GM19468 (cell line): ENCODE data around the gene TCF7.

ENCODE experiments used
- ATAC-seq: cut with Tn5 transposase; IDR thresholded peaks from one replicate; pipeline ENCODE4 v1.9.1; 2021; ENCODE audit warnings: mild to moderate bottlenecking, moderate library complexity, moderate number of reproducible peaks; ENCODE audit not compliant: unreplicated experiment; ENCODE audit errors: extremely low read depth

The TCF7 gene

GRCh38 chr5:134111741-134112647, 2.5 kb upstream of the TCF7 start:
- no peak for ATAC-seq

DNA sequence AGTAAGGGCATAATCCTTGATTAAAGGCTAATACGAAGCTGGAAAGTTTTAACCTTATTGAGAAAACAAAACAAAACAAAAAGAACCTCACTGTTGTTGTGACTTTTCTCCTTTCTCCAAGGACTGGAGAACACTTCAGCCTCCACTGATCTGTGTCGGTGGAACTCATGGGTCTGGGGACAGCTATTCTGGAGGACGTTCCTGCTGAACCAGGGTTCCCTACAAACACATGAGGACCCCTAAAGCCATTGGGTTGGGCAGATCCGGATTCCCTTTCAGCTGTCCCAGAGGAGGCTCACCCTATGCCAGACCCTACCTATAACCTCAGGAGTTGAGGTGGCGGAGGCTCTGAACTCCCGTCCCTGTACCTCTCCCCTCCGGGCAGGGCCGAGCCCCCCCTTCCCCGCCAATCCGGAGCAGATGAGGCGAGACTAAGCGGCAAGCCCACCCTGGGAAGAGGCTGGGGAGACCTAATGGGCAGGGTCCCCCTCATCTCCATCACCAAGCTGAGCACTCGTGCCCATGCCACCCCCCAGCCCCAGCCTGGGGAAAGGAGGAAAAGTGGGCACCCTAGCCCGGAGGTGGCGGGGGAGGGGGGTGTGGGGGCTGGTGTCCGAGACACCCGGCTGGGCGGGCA, 1.6 kb upstream of the TCF7 start:
- ATAC-seq = no peak

DNA sequence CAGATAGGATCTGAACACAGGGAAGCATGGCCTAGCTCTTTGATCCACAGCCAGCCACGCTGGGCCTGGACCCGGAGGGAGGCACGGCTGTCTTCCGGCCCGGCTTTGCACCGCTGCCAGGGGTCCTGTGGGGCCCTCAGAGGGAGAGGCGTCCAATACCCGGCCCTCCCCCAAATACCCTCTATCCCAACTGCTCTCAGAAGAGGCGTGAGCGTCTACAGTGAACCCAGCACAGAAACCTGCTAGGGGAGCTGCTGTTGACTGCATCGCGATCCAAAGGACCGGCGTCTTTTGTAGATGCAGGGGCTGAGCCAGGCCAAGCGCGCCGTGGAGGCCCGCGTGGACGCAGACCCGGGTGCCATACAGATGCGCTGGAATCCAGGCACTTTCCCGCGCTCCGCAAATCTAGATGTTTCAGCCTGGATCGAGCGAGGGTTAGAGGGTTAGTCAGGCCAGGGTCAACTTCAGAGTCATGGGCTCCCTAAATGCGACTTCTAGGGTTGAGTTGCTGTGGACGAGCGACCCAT, 1.1 kb upstream of the TCF7 start:
- no peak for ATAC-seq

GRCh38 chr5:134114886-134115805, 665 bp downstream of the TCF7 start:
- ATAC-seq = no peak

DNA sequence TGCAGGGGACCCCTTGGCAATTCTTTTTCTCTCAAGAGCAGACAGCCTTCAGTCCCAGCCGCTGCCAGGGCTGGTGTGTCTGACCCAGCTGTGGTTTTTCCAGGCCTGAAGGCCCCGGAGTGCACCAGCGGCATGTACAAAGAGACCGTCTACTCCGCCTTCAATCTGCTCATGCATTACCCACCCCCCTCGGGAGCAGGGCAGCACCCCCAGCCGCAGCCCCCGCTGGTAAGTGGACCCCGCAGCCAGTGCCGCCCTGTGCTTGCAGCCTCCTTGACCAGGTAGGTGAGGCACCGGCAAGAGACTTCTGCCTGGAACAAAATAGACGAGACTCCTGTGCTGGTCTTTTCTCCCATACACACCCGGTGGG, 1.3 kb downstream of the TCF7 start:
- ATAC-seq = no peak

DNA sequence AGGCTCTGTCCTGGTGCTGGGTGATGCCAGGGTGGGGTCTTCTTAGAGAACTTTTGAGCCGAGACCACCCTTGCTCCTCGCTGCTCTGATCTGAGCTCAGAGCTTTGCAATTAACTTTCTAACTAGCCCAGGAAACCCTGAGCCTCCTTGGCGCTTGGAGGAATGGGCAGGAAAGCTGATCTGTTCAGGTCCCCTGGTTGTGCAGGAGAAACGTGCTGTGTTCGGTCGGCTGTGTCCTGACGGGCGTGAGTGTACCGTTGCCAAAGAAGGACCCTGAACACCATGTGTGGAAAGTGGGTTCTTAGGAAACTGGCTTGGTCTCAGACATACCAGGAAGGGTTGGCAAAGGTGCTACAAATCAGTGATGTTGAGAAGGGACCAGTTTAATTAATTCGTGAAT, 1.8 kb downstream of the TCF7 start:
- ATAC-seq = no peak

DNA sequence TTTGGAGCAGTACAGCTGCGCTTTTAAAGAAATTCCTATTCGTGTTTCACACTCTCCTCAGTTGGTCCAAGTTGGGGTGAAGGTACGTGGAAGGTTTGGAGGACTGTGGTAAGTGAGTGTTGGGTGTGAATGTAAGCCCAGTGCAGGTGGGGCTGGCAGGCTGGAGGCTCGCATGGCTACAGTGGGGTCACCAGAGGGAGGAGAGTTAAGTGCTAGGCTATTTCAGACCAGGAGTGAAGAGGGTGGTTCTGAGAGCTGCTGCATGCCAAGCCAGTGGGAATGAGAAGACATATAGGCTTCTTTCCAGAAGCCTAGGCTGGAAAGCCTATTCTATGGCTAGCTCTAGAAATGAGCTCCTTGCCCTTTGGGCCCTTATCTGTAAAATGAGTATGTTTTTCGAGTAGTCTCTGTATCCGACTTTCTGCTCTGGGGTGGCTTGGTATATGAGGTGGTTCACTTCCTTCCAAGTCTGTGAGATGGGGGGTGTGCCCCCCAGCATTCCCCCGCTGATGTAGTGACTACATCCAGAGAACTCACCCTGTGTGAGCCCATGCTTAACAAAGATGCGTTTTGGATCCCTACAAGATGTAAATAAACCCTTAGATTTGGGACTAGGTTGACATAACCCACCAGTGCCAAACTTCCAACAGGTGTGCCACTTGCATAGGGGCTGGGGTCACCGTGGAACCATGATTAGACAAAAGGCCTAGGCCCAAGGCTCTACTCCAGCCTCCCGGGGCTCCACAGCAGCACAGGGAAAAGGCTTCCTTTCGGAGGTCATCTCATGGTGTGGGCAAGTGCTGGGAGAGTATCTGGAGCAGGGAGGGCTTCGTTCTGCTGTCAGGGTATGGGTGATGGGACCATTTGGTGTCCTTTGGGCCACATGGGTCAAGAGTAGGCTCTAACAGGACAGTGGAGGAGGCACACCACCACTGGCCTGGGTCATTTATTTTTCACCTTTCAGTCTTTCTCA, 2.6 kb downstream of the TCF7 start:
- no peak for ATAC-seq

GRCh38 chr5:134118212-134118835, 3.8 kb downstream of the TCF7 start:
- ATAC-seq = no peak

DNA sequence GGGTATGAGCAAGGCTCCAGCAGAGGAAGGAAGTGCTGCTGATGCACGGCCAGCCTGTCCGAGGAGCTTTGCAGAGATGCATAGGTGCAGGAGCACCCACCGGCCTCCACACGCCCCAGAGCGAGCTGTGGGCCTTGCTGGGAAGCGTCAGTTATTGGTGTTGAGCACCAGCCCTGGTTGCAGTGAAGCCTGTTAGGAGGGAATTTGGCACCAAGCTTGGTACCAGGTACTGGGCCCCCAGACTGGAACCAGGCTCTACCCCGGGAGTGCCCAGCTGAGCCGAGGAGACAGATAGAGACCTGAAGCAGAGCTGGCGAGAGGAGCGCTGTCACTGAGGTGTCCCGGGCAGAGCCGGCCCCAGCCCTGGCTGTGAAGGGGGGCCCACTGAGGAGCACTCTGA, 5.2 kb downstream of the TCF7 start:
- ATAC-seq = no peak

GRCh38 chr5:134120386-134121138, 6.1 kb downstream of the TCF7 start:
- ATAC-seq = no peak

- no peak for ATAC-seq
These were observed 8.0 kb downstream of the TCF7 start for GRCh38 chr5:134122530-134122929.

GRCh38 chr5:134123360-134123759, 8.9 kb downstream of the TCF7 start:
- ATAC-seq = no peak

- ATAC-seq = no peak
These were observed 10.0 kb downstream of the TCF7 start for GRCh38 chr5:134124289-134125038.

DNA sequence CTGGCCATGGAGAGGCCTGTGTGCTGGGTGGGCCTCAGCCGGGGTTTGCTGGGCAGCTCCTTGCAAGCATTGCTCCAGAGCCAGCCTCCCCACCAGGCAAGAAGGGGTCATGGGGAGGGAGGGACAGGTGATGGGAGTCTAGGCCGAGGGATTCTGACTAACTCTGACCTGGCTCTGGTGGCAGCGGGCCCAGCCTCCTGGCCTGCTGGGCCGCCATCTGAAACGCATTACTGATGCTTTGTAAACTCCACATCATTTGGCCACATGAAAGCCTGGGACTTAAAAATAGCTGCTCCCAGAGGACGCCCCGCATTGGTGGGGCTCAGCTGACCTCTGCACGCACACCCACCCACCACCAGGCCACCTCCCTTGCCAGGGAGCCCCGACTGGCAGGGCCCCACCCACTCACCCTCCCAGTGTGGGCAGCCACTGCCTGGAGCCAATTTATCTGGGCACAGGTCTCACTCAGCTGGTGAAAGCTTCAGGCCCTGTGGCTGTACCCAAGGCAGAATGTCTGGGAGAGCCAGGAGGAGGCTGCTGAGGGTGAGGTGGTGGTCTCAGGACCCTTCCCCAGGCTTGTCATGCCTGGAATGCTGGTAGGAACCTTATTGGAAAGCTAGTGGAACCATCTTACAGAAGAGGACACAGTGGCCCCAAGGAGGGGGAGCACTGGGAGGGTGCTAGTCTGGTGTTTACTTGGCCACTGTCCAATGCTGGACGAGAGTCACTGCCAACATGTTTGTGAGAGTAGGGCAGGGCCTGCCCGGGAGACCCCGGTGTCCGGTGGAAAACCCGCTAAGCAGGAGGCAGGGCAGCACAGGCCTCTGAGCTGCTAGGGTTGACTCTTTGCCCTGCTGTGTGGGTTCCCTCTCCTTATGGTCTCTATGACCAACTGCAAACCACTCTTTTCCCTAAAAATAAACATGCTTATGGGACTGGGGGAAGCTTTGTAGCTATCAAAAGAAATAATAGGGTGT, 10.8 kb downstream of the TCF7 start:
- no peak for ATAC-seq

GRCh38 chr5:134127376-134127861, 12.9 kb downstream of the TCF7 start:
- no peak for ATAC-seq

GRCh38 chr5:134127988-134128647, 13.6 kb downstream of the TCF7 start:
- ATAC-seq = no peak
